ENCODE measurements around the gene EPOP. TPM values are rescaled to one million over a fixed set of nuclear protein-coding genes. Genes with fewer than 3 reads are reported as not detected.

Gene EPOP
- polyA plus RNA-seq, 10 donors, result 0.31 to 0.65 (median 0.51) TPM

DNA sequence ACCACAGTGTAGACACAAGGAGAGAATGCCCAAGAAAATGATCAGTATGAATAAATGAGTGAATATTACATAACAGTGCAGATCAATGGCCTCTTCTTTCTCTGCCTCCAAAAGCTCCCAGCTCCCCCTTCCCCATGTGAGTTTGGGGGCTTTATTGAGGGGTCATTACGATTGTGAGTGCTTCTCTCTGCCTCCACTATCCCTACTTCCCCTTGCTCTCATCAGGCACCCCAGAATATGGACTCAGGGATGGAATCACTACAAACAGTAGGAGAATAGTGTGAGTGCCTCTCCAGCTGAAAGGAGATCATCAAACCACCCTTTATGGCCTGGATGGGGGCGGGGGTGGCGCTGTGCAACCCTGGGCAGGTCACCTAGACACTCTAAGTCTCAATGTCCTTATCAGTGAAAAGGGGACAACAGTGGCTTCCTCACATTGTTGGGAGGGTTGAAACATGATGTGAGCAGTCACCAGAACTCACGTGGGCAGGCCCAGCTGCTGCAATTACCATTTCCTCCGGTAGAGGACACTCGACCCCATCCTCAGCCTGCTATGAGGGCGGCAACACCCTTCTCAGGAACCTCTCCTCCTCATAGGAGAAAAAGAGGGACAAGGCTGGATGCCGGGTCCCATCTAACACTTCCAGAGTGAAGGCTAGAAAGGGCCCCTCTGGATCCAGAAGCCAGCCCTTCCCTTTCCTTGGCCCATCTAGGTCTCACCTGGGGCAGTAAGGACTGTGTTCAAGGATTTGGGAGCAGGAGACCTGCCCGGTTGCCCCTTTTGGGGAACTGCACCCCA is 2.1 kb upstream of the EPOP start:
- peak; percentile 68 to 92 (median 89) for DNase-seq

DNA sequence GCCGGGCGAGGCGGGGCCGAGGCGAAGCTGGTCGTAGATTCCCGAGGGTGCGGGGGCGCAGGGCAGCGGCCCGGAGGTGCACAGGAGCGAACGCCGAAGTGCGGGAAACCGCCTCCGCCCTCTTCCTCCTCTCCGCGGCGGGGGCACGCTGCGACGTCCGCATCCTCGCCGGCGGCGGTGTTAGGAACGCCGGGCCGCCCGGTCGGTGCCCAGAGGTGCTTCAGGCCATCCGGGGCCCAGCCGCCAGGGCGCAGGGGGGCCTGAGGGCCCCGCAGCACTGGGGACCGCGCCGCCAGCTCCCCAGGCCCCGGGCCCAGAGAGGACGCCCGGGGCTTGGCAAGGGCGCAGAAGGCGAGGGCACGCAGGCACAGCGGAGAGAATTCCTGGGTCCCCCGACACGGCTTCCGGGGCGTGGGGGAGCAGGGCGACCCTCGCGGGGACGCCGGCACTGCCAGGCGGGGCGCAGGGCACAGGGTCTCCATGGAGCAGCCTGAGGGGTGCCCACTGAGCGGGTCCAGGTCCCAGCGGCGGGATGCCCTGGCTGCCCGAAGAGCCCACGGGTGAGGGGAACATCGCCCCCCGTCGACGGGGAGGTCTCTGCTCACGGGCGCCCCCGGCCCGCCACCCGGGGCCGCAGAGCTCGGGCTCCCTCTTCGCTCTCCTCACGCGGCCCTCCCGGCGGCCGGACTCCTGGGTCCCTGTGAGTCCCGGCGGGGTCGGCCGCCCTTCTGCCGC is 576 bp downstream of the EPOP start:
- peak in 1 of 3 donors; percentile 52 for DNase-seq

DNA sequence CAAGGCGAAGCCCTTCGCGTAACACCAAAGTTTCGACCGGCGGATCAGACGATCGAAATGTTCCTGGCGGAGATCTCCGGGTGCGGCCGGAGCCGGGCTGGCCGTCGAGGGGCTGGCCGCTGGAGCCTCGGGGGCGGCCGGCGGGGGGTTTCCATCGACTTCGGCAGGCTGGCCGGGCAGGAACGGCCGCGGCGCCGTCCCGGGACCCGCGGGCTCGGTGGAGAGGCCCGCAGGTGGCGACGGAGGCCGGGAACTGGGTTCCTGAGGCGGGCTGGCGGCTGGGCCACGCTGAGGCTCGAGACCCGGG is 1.1 kb downstream of the EPOP start:
- peak in 2 of 3 donors; percentile 44 to 68 for DNase-seq

DNA sequence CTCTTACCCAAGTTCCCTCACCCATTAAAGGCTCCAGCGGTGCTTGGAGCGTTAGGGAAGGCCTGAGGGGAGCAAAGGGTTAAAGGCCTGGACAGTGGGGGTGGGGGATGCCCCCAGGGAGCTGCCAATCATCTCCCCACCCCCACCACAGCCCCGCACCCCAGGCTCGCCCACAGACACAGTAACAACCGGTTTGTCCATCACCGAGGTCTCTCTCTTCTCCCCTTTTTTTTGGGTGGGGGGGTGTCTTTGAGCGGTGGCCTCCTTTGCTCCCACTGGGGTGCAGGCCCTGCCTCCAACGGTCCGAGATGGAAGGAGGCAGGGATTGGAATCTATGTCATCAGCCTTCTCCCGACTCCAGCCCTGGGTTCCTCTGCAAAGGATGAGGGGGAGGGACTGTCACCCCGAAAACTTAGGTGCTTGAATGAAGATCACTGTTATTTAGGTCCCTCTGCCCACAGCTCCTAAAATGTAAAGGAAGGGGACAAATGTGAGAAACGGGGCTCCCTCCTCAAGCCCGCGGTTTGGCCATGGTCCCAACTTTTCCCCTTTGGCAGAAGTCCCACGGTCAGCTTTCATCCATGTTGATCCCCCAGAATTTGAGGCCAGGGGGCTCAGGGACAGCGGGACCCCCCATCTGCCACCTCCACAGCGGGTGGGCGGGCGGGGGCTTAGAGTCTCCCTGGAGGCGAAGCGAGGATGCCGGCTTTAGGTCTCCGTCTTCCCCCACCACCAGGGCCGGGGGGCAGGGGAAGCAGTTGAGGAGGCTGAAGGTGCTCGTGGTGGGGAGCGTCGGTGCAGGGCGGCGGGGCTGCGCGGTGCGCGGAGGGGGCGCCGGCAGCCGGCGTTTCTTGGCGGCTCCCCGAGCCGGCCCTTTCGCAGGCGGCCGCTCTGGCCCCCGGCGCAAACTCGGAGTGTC is 1.7 kb downstream of the EPOP start:
- DNase-seq, result no peak

GRCh38 chr17:38671939-38672720 is 2.6 kb downstream of the EPOP start:
- DNase-seq, result no peak

DNA sequence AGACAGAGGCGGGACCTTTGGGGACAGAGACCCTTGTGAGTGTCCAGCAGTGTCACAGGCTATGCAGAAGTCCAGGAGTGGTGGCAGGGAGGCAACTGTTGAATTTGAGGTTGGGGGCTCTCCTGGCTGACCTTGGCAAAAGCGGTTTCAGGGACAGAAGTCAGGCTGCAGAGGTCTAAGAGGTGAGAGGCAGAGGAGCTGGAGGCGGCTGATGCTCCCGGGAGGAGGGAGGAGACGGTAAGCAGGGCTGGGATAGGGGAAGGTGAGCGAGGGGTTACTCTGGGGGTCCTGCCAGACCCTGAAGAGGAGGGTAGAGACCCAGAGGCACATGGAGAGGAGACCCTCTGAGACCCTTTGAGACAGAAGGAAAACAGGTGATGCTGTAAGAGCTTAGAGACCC is 5.2 kb downstream of the EPOP start:
- no peak for DNase-seq

DNA sequence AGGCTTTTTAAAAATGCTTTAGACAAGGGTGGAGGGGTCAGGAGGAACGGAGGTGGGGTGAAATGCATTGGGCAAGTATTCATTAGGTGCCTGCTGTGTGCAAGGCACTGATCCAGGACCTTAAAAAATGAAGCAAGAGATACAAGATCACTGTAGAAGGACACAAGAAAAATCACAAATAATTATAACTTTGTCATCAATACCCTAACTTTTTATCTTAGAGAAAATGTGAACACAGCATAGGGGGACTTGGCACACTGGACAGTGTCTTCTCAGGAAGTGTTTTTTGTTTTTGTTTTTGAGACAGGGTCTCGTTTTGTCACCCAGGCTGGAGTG is 7.0 kb downstream of the EPOP start:
- no peak for DNase-seq

- peak; percentile 47 to 78 (median 61) for DNase-seq
Observed at GRCh38 chr17:38667099-38667786, 7.5 kb downstream of the EPOP start.

GRCh38 chr17:38663964-38664644 is 10.7 kb downstream of the EPOP start:
- DNase-seq, result no peak

GRCh38 chr17:38663125-38663751 is 11.5 kb downstream of the EPOP start:
- DNase-seq, result no peak

- no peak for DNase-seq
Observed at GRCh38 chr17:38660097-38661025, 14.4 kb downstream of the EPOP start.

DNA sequence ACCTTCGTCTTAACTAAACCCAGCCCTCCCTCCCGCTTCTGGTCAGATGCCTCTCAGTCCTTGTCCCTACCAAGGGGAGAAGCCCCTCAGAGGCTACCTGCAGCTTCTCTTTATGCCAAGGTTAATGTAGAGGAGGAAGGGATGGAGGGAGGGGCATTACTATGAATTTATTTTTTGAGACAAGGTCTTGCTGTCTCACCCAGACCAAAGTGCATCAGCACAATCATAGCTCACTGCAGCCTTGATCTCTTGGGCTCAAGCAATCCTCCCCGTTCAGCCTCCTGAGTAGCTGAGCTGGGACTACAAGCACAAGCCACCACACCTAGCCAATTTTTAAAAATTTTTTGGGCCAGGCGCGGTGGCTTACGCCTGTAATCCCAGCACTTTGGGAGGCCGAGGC is 15.3 kb downstream of the EPOP start:
- no peak for DNase-seq

DNA sequence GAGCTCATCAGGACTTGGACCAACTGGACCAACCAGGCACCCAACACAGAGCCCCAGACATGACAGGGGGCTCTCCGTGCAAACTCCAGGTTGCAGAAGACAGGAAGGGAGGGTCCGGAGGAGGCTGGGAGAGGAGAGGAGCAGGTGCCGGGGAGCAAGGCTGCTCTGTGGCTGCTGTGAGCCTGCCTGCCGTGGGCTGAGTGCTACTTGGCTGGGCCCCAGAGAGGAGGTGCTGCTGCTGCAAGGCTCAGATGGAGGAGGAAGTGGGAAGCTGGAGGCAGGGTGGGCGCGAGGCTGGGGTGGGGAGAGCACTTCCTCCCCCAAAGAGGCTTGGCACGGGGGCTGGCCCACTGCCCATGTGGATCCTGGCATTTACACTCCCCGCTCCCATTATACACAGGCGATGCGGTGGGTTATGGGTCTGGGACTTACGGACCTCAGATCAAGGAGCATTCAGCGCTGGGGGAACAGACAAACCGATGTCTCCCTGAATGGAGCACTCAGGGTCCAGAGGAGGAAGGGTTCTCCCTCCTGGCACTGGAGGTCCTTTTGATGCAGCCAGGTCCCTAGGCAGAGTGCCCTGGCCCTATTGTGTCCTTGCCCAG is 15.9 kb downstream of the EPOP start:
- DNase-seq, result no peak

GRCh38 chr17:38657824-38658740 is 16.7 kb downstream of the EPOP start:
- no peak for DNase-seq

GRCh38 chr17:38656959-38657823 is 17.6 kb downstream of the EPOP start:
- no peak for DNase-seq
